ENCODE data around the gene COL6A2.

GRCh38 chr21:46146856-46147255 is 48.9 kb downstream of the COL6A2 start:
- no peak for TF ChIP-seq CTCF (IDR thresholded peaks at IDR 0.05; ENCODE audit: poor library complexity)
- TF ChIP-seq EZH2 (IDR thresholded peaks at IDR 0.05; ENCODE audit: borderline replicate concordance), result no peak
- no peak for TF ChIP-seq EZH2phosphoT487 (IDR thresholded peaks at IDR 0.05; ENCODE audit: low read depth, severe bottlenecking, unreplicated experiment)
